ENCODE measurements around the gene TMEM108.

DNA sequence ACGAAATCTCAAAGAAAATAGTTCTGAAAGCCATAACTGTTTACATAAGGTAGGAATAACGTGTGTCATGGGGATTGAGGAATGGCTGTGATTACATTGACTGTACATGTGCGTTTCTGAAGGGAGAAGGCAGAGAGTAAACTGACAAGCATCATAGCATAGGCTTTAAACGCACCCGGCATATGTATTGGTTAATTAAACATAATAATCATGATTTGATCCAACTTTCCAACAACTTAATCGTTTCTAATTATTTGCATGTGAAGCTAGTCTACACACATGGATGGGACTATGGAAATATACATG lies 3.3 kb downstream of the TMEM108 start:
- TF ChIP-seq, protein P1, sequence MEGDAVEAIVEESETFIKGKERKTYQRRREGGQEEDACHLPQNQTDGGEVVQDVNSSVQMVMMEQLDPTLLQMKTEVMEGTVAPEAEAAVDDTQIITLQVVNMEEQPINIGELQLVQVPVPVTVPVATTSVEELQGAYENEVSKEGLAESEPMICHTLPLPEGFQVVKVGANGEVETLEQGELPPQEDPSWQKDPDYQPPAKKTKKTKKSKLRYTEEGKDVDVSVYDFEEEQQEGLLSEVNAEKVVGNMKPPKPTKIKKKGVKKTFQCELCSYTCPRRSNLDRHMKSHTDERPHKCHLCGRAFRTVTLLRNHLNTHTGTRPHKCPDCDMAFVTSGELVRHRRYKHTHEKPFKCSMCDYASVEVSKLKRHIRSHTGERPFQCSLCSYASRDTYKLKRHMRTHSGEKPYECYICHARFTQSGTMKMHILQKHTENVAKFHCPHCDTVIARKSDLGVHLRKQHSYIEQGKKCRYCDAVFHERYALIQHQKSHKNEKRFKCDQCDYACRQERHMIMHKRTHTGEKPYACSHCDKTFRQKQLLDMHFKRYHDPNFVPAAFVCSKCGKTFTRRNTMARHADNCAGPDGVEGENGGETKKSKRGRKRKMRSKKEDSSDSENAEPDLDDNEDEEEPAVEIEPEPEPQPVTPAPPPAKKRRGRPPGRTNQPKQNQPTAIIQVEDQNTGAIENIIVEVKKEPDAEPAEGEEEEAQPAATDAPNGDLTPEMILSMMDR (IDR thresholded peaks at IDR 0.05) = no peak
- no peak for TF ChIP-seq POLR2AphosphoS5 (IDR thresholded peaks at IDR 0.05; ENCODE audit: low read depth, low read length)
- no peak for TF ChIP-seq RAD21 (IDR thresholded peaks at IDR 0.05; ENCODE audit: low read length)
- TF ChIP-seq CHD2 (IDR thresholded peaks at IDR 0.05; ENCODE audit: low read length, partially characterized antibody) = no peak
- TF ChIP-seq RFX5 (IDR thresholded peaks at IDR 0.05; ENCODE audit: low read length) = no peak
- TF ChIP-seq, protein P2, sequence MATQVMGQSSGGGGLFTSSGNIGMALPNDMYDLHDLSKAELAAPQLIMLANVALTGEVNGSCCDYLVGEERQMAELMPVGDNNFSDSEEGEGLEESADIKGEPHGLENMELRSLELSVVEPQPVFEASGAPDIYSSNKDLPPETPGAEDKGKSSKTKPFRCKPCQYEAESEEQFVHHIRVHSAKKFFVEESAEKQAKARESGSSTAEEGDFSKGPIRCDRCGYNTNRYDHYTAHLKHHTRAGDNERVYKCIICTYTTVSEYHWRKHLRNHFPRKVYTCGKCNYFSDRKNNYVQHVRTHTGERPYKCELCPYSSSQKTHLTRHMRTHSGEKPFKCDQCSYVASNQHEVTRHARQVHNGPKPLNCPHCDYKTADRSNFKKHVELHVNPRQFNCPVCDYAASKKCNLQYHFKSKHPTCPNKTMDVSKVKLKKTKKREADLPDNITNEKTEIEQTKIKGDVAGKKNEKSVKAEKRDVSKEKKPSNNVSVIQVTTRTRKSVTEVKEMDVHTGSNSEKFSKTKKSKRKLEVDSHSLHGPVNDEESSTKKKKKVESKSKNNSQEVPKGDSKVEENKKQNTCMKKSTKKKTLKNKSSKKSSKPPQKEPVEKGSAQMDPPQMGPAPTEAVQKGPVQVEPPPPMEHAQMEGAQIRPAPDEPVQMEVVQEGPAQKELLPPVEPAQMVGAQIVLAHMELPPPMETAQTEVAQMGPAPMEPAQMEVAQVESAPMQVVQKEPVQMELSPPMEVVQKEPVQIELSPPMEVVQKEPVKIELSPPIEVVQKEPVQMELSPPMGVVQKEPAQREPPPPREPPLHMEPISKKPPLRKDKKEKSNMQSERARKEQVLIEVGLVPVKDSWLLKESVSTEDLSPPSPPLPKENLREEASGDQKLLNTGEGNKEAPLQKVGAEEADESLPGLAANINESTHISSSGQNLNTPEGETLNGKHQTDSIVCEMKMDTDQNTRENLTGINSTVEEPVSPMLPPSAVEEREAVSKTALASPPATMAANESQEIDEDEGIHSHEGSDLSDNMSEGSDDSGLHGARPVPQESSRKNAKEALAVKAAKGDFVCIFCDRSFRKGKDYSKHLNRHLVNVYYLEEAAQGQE (IDR thresholded peaks at IDR 0.05; ENCODE audit: low read depth, low read length) = no peak
- no peak for TF ChIP-seq TAF1 (IDR thresholded peaks at IDR 0.05; ENCODE audit: borderline replicate concordance, low read depth, low read length)
- no peak for TF ChIP-seq GABPA (IDR thresholded peaks at IDR 0.05; ENCODE audit: low read depth)
- TF ChIP-seq SMC3 (IDR thresholded peaks at IDR 0.05; ENCODE audit: low read depth, low read length) = no peak
- no peak for TF ChIP-seq EZH2phosphoT487 (IDR thresholded peaks at IDR 0.05; ENCODE audit: borderline replicate concordance, low read depth)
- TF ChIP-seq, protein P3, sequence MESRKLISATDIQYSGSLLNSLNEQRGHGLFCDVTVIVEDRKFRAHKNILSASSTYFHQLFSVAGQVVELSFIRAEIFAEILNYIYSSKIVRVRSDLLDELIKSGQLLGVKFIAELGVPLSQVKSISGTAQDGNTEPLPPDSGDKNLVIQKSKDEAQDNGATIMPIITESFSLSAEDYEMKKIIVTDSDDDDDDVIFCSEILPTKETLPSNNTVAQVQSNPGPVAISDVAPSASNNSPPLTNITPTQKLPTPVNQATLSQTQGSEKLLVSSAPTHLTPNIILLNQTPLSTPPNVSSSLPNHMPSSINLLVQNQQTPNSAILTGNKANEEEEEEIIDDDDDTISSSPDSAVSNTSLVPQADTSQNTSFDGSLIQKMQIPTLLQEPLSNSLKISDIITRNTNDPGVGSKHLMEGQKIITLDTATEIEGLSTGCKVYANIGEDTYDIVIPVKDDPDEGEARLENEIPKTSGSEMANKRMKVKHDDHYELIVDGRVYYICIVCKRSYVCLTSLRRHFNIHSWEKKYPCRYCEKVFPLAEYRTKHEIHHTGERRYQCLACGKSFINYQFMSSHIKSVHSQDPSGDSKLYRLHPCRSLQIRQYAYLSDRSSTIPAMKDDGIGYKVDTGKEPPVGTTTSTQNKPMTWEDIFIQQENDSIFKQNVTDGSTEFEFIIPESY (IDR thresholded peaks at IDR 0.05; ENCODE audit: borderline replicate concordance, low read depth) = no peak
- TF ChIP-seq EP300 (IDR thresholded peaks at IDR 0.05; ENCODE audit: borderline replicate concordance in 1 of 2, low read depth in 1 of 2, low read length in 1 of 2) = no peak
- TF ChIP-seq, protein P4, sequence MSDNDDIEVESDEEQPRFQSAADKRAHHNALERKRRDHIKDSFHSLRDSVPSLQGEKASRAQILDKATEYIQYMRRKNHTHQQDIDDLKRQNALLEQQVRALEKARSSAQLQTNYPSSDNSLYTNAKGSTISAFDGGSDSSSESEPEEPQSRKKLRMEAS (IDR thresholded peaks at IDR 0.05; ENCODE audit: low read depth) = no peak

Data from SK-N-SH (cell line).